Esophagus squamous epithelium (tissue), 5 donors: ENCODE results near the gene HOXC5. TPM values are rescaled to one million over a fixed set of nuclear protein-coding genes. Genes with fewer than 3 reads are reported as not detected.

Source experiments
- DNase-seq: peaks from one replicate; lab custom pipeline; 2025; lab: John Stamatoyannopoulos, UW
- H3K27ac ChIP-seq, 4 donors: fragments of 200-600 bp; sonication (generic); one replicate each; pipeline ENCODE4 v1.5.1; 2016 to 2019; ENCODE audit warnings: mild to moderate bottlenecking in 1 of 4
- H3K27me3 ChIP-seq, 4 donors: fragments of 200-600 bp; sonication (generic); 1 replicate in 3 of 4; 2 replicates in 1 of 4; pipeline versions ENCODE4 v1.5.1 to v1.6.0; 2017 to 2021; ENCODE audit warnings: antibody characterized with exemption in 1 of 4
- H3K36me3 ChIP-seq, 3 donors: fragments of 200-600 bp; sonication (generic); one replicate each; pipeline ENCODE4 v1.5.1; 2016 to 2019
- H3K4me1 ChIP-seq, 3 donors: fragments of 200-600 bp; sonication (generic); one replicate each; pipeline ENCODE4 v1.5.1; 2017 to 2019
- H3K4me3 ChIP-seq, 4 donors: fragments of 200-600 bp; sonication (generic); 1 replicate in 3 of 4; 2 replicates in 1 of 4; pipeline ENCODE4 v1.5.1; 2016 to 2019; ENCODE audit warnings: mild to moderate bottlenecking in 2 of 4, moderate library complexity in 1 of 4
- H3K9me3 ChIP-seq, 3 donors: fragments of 200-600 bp; sonication (generic); one replicate each; pipeline ENCODE4 v1.5.1; 2016 to 2019
- POLR2A ChIP-seq, 4 donors: fragments of 450-650 bp; IDR thresholded peaks; one replicate each; pipeline ENCODE4 v1.6.1; 2017; ENCODE audit warnings: antibody characterized with exemption in 4 of 4, mild to moderate bottlenecking in 4 of 4, moderate library complexity in 3 of 4
- WGBS, 2 donors: methylation state at CpG; one replicate each; pipeline ENCODE4 v1.1.5; 2018; 5-methylcytosine and 5-hydroxymethylcytosine counted together
- intact Hi-C: fragments of 100-400 bp; cut with DNase I; formaldehyde crosslinking; loops from one replicate; pipeline ENCODE4 v1.15.0; 2022
- total RNA-seq, 4 donors: library from RNA; depleted of rRNA; stranded (reverse); fragments of >200 nt; gene quantifications; one replicate each; pipeline ENCODE4 v1.1.0, GENCODE V29; 2016
- TF ChIP-seq, protein P1 (sequence below), 6 experiments: fragments of 450-650 bp in 4 of 6; fragments of 200-600 bp in 2 of 6; sonication (generic) in 2 of 6; IDR thresholded peaks; one replicate each; pipeline ENCODE4 v1.5.1; 2016 to 2019; ENCODE audit warnings: antibody characterized with exemption in 6 of 6, mild to moderate bottlenecking in 4 of 6, moderate library complexity in 4 of 6
- donor health status: DM: yes; HTN: yes; CAD: no.

Gene HOXC5
- total RNA-seq, 4 donors from 2014 or later = 0.31 to 1.1 TPM; not detected in 2

DNA sequence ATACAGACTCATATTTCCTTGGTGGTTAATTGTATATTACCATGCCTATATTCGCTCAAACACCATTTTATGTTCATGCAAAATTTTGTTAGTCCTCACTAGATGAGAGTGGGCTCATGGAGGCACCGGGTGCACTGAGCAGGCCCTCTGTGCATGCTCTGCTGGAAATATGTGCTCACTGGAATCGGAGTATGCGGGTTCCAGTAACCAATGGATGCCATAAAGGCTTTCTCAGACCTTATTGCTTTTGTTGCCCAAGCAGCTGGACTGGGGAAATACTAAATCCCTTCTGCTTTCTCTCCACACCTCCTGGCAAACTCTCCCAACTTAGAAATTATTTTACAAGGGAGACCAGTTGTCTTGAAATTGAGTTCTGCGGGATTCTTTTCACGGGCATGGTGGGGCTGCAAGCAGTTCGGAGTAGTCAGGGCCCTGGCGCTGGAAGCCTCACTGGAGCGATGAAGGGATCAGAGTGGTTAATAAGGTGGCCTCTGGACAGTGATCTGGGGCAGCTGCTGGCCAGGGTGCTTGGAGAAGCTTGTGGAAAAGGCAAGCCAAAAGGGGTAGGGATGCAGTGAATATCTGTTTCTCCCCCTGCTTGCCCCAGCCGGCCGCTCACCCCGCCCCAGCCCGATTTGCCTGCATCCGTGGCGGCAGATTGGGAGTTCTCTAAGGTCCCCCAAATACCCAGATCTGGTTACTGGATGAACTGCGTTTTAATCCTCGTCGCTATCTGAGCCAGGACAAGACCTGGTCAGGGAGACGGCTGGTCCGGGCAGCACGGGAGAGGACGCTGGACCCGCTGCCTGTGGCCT is 12.1 kb upstream of the HOXC5 start:
- intact Hi-C loops = no loop called here
- Histone ChIP-seq H3K36me3 (no peaks in the 10 kb centered on the region), H3K9me3 (no peaks in the 10 kb centered on the region), H3K4me1 (peaks cover 3 to 48% (median 8%) of the 10 kb centered on the region in 3 donors), H3K27ac (no peak overlapping the region), H3K4me3 (no peak overlapping the region), H3K27me3 (peaks cover 4 to 100% (median 15%) of the 10 kb centered on the region in 4 donors)
- DNase-seq = no peak
- 65 to 73% methylated on average over 14 of the region's 23 CpGs for WGBS, 2 donors
- TF ChIP-seq POLR2A (IDR thresholded peaks at IDR 0.05) = no peak
- TF ChIP-seq, protein P1, sequence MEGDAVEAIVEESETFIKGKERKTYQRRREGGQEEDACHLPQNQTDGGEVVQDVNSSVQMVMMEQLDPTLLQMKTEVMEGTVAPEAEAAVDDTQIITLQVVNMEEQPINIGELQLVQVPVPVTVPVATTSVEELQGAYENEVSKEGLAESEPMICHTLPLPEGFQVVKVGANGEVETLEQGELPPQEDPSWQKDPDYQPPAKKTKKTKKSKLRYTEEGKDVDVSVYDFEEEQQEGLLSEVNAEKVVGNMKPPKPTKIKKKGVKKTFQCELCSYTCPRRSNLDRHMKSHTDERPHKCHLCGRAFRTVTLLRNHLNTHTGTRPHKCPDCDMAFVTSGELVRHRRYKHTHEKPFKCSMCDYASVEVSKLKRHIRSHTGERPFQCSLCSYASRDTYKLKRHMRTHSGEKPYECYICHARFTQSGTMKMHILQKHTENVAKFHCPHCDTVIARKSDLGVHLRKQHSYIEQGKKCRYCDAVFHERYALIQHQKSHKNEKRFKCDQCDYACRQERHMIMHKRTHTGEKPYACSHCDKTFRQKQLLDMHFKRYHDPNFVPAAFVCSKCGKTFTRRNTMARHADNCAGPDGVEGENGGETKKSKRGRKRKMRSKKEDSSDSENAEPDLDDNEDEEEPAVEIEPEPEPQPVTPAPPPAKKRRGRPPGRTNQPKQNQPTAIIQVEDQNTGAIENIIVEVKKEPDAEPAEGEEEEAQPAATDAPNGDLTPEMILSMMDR (IDR thresholded peaks at IDR 0.05) = no peak

GRCh38 chr12:54021432-54022013 is 11.3 kb upstream of the HOXC5 start:
- WGBS, 2 donors = 9 to 27% methylated on average over 8 to 15 of the region's 16 CpGs
- DNase-seq = no peak
- peaks cover 0 to 100% (median 14%) of the 10 kb centered on the region in 4 donors for H3K27me3 ChIP-seq

DNA sequence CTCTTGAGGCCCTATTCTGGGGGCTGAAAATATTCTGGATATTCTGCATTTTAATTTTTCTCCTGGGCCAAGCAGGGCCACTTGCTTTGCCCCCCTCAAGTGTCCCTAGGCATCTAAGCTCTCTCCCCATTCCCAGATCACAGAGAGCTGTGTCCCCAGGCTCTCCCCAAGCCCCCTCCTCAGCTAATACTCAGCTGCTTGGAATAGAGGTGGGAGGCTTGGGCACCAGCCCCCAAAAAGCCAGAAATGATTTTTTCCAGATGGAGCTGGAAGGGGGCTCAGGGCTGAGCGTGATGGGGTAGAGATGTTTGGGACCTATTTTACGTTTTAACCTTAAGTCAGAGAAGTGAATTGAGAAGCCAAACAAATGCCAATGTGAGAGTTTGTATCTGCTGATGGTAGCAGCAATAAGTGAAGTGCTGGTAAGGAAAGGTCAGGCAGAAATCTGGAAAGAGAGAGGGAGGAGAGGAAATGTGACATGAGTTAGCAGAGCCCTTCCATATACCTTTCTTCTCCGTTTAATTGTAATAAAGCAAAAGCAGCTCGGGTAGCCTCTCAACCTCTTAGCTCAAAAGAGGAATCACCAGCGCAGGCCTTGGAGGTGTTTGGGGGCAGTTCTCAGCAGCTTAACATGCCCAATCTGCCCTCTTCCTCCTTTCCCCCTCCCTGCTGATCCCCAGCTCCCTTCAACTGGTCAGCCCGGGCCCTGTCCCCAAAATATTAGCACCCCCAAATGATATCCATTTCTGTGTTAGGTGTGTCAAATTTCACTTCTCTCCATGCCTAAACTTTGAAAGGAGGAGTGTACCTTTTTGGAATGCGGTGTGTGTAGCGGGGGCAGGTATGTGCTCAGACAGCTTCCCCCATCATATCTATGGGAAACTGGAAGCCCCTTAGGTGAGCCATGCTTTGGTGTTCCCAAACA is 9.6 kb upstream of the HOXC5 start:
- peaks cover 0 to 100% (median 20%) of the 10 kb centered on the region in 4 donors for H3K27me3 ChIP-seq
- WGBS, 2 donors = 48 to 64% methylated on average over 8 of the region's 8 CpGs
- H3K27ac ChIP-seq = no peak overlapping the region
- no peak overlapping the region for H3K4me3 ChIP-seq
- H3K9me3 ChIP-seq = no peaks in the 10 kb centered on the region
- intact Hi-C loops = no loop called here
- H3K36me3 ChIP-seq = no peaks in the 10 kb centered on the region
- peaks cover 0 to 33% (median 0%) of the 10 kb centered on the region in 3 donors for H3K4me1 ChIP-seq
- TF ChIP-seq, protein P1 (IDR thresholded peaks at IDR 0.05) = no peak
- no peak for TF ChIP-seq POLR2A (IDR thresholded peaks at IDR 0.05)
- DNase-seq = no peak

More at GRCh38 chr12:54021432-54022013, 11.3 kb upstream of the HOXC5 start:
- intact Hi-C loops = no loop called here
- H3K36me3 ChIP-seq = no peaks in the 10 kb centered on the region
- no peaks in the 10 kb centered on the region for H3K9me3 ChIP-seq
- H3K27ac ChIP-seq = no peak overlapping the region
- peaks cover 3 to 44% (median 5%) of the 10 kb centered on the region in 3 donors for H3K4me1 ChIP-seq
- H3K4me3 ChIP-seq = peak overlapping the region in 2 of 4 donors; percentile 5 to 35
- TF ChIP-seq, protein P1 (IDR thresholded peaks at IDR 0.05) = peak in 2 of 6 experiments; percentile 8 to 30
- no peak for TF ChIP-seq POLR2A (IDR thresholded peaks at IDR 0.05)

- Histone ChIP-seq H3K27me3 (peaks cover 0 to 100% (median 22%) of the 10 kb centered on the region in 4 donors), H3K4me1 (peaks cover 0 to 34% (median 0%) of the 10 kb centered on the region in 3 donors), H3K27ac (no peak overlapping the region), H3K36me3 (no peaks in the 10 kb centered on the region), H3K9me3 (no peaks in the 10 kb centered on the region), H3K4me3 (no peak overlapping the region)
- DNase-seq = no peak
- TF ChIP-seq POLR2A (IDR thresholded peaks at IDR 0.05) = no peak
- TF ChIP-seq, protein P1 (IDR thresholded peaks at IDR 0.05) = no peak
- WGBS, 2 donors = 40 to 75% methylated on average over 3 to 9 of the region's 17 CpGs
- intact Hi-C loops = no loop called here
Measured at GRCh38 chr12:54024127-54024526, 8.7 kb upstream of the HOXC5 start.
